ENCODE results near the gene FAM171A2. TPM values are rescaled to one million over a fixed set of nuclear protein-coding genes. Genes with fewer than 3 reads are reported as not detected.

The FAM171A2 gene
- total and polyA plus RNA-seq, 2 of the 4 experiments (the other 2 are of a cell fraction), result 3.2 to 5.9 TPM

DNA sequence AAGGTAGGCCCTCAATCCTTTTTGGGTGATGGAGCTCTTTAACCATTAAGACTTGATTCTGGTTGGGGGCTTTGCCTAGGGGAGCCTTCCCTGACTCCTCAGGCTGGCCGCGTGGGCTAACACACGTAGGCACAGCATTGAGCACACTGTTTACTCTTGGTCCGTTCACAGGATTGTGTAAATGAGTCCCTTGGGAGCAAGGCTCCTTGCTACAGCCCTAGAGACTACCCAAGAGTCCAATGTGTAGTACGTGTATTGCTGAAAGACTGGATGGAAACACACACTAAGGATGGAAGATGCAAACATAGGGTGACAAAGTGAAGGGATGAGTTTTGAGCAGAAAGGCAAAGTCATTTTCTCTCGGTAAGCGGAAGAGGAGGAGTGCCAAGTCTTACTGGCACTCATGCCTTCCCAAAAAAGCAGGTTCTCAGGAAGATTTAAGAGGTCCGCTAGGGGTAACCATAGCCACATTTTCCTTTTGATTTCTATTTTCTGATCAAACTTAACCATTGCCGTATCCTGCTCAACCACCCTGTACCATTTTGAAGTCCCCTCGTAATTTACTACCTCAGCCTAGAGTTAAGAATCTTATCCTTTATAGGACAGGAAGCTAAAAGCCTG is 26.7 kb upstream of the FAM171A2 start:
- no peak overlapping the region for H3K18ac ChIP-seq (ENCODE audit: low read depth, low read length)
- H3K4me2 ChIP-seq (ENCODE audit: low read depth, low read length), result no peak overlapping the region
- no peak overlapping the region for H3K4me3 ChIP-seq (ENCODE audit: insufficient read depth, low read depth, low read length)
- BruUV-seq (replicated peaks), result no TSS peak
- in situ Hi-C loops (cut with MboI; ENCODE audit: low sequenced_read_pairs) (no loop called here), intact Hi-C loops (cut with micrococcal nuclease) (no loop called here), dilution Hi-C loops (cut with HindIII; ENCODE audit: low sequenced_read_pairs, unreplicated experiment) (no loop called here)
- no peak overlapping the region for H3K27ac ChIP-seq (ENCODE audit: insufficient read depth, low read length)
- no peak for DNase-seq
- no peak for TF ChIP-seq BHLHE40 (IDR thresholded peaks at IDR 0.05; ENCODE audit: low read depth, low read length)
- no peaks in the 10 kb centered on the region for H3K9me3 ChIP-seq (ENCODE audit: control insufficient read depth, insufficient read depth, low read length)
- no peak overlapping the region for H2BK5ac ChIP-seq (ENCODE audit: low read depth, low read length, poor library complexity, severe bottlenecking)
- H3K4me1 ChIP-seq (ENCODE audit: control insufficient read depth, insufficient read depth, low read length), result peaks cover 2% of the 10 kb centered on the region; the same call in 1 of the 2 replicates
- no peak overlapping the region for H2AFZ ChIP-seq (replicated peaks; ENCODE audit: low read length, poor library complexity)
- 90% methylated on average over 2 of the region's 10 CpGs; no CpG with 5 or more reads in 1 of the 2 experiments for WGBS, 2 experiments (ENCODE audit: extremely low coverage in 2 of 2, insufficient read length in 1 of 2)
- POLR2A ChIA-PET (ENCODE audit: unreplicated experiment), result no interaction called here
- H3K79me1 ChIP-seq (ENCODE audit: low read depth in 1 of 2, low read length in 2 of 2), result no peaks in the 10 kb centered on the region
- no peak overlapping the region for H2BK120ac ChIP-seq (ENCODE audit: low read depth, low read length)
- no peak overlapping the region for H2AK5ac ChIP-seq (ENCODE audit: low read depth, low read length)
- no peak for ATAC-seq (ENCODE audit: low read depth)
- H2AK9ac ChIP-seq (replicated peaks; ENCODE audit: low read depth, low read length, poor library complexity), result no peak overlapping the region
- no peak overlapping the region for H2BK20ac ChIP-seq (ENCODE audit: low read depth, low read length)
- no peak overlapping the region for H4K91ac ChIP-seq (ENCODE audit: insufficient read depth, low read depth, low read length)
- no peak overlapping the region for H4K8ac ChIP-seq (ENCODE audit: low read depth in 2 of 2, low read length in 2 of 2)
- H3K27me3 ChIP-seq (ENCODE audit: control insufficient read depth, insufficient read depth, low read length), result no peaks in the 10 kb centered on the region
- no peak overlapping the region for H3K56ac ChIP-seq (ENCODE audit: extremely low read depth, insufficient read depth, low read length)
- H3K9me1 ChIP-seq (ENCODE audit: insufficient read depth, low read length), result no peaks in the 10 kb centered on the region
- no peak overlapping the region for H3K9ac ChIP-seq (ENCODE audit: low read depth, low read length)
- no peak overlapping the region for H2BK15ac ChIP-seq (ENCODE audit: low read depth, low read length)
- H3K36me3 ChIP-seq (ENCODE audit: control insufficient read depth, insufficient read depth, low read length), result no peaks in the 10 kb centered on the region
- CTCF ChIA-PET, result interaction anchor here (0.6 kb wide), 1 partner anchor 11 kb away, joined by 3 read pairs; no protein-coding TSS in a partner anchor
- no peaks in the 10 kb centered on the region for H4K20me1 ChIP-seq (ENCODE audit: insufficient read depth, low read length)
- no peak overlapping the region for H4K5ac ChIP-seq (ENCODE audit: low read depth, low read length)
- no peak overlapping the region for H3K4ac ChIP-seq (ENCODE audit: low read depth, low read length)
- H3K14ac ChIP-seq (replicated peaks; ENCODE audit: low read depth, low read length), result no peak overlapping the region
- no peak overlapping the region for H3K23ac ChIP-seq (ENCODE audit: low read depth, low read length)

All from IMR-90 (cell line).